SK-N-SH (cell line): Measurements from ENCODE around the gene PSMC5.
"Not testable (repeated sequence)": the region's sequence is repeated elsewhere in the genome, so short reads cannot be mapped to it uniquely, and the experiment has no call there.

ENCODE experiments used
- ELF1 ChIP-seq: IDR thresholded peaks from 2 replicates; pipeline ENCODE4 v1.4.0; 2012
- EZH2phosphoT487 ChIP-seq: fragments of 200-600 bp; sonication (generic); IDR thresholded peaks from 2 replicates; pipeline ENCODE4 v1.6.1; 2017; ENCODE audit warnings: low read depth, mixed run types, mild to moderate bottlenecking, antibody characterized with exemption, moderate library complexity, borderline replicate concordance
- FOXJ3 ChIP-seq: sonication (generic); formaldehyde crosslinking; IDR thresholded peaks from 2 replicates; pipeline ENCODE4 v1.5.1; 2020; ENCODE audit warnings: mild to moderate bottlenecking, missing genetic modification reagents
- FOXM1 ChIP-seq: IDR thresholded peaks from 2 replicates; pipeline ENCODE4 v1.4.0; 2012; ENCODE audit warnings: low read depth, mild to moderate bottlenecking
- JUND ChIP-seq: IDR thresholded peaks from 2 replicates; pipeline ENCODE4 v1.4.0; 2012
- POLR2AphosphoS5 ChIP-seq: IDR thresholded peaks from 2 replicates; pipeline ENCODE4 v1.6.1; 2012; ENCODE audit warnings: low read depth, low read length
- RCOR1 ChIP-seq: fragments of 150-350 bp; IDR thresholded peaks from 2 replicates; pipeline ENCODE4 v1.6.1; 2017; ENCODE audit warnings: antibody characterized with exemption, low read length
- RFX5 ChIP-seq: IDR thresholded peaks from 2 replicates; pipeline ENCODE4 v1.6.1; 2012; ENCODE audit warnings: mild to moderate bottlenecking, improper control_type of control experiment, low read length
- YY1 ChIP-seq: IDR thresholded peaks from 2 replicates; pipeline ENCODE4 v1.4.0; 2012; ENCODE audit warnings: low read depth, mild to moderate bottlenecking
- TF ChIP-seq, protein P1 (sequence below): fragments of 200-600 bp; sonication (generic); IDR thresholded peaks from 2 replicates; pipeline ENCODE4 v1.6.1; 2017; ENCODE audit warnings: antibody characterized with exemption, mild to moderate bottlenecking, moderate library complexity
- TF ChIP-seq, protein P2 (sequence below): fragments of 150-350 bp; IDR thresholded peaks from 2 replicates; pipeline ENCODE4 v1.6.1; 2017; ENCODE audit warnings: antibody characterized with exemption, low read length, low read depth, borderline replicate concordance
- TF ChIP-seq, protein P3 (sequence below): fragments of 150-350 bp; IDR thresholded peaks from 2 replicates; pipeline ENCODE4 v1.6.1; 2016; ENCODE audit warnings: mild to moderate bottlenecking, low read depth, low read length
- TF ChIP-seq, protein P4 (sequence below): IDR thresholded peaks from 2 replicates; pipeline ENCODE4 v1.6.1; 2012; ENCODE audit warnings: mild to moderate bottlenecking, low read depth, low read length, moderate library complexity
- TF ChIP-seq, protein P5 (sequence below): IDR thresholded peaks from 2 replicates; pipeline ENCODE4 v1.4.0; 2012; ENCODE audit warnings: low read depth

DNA sequence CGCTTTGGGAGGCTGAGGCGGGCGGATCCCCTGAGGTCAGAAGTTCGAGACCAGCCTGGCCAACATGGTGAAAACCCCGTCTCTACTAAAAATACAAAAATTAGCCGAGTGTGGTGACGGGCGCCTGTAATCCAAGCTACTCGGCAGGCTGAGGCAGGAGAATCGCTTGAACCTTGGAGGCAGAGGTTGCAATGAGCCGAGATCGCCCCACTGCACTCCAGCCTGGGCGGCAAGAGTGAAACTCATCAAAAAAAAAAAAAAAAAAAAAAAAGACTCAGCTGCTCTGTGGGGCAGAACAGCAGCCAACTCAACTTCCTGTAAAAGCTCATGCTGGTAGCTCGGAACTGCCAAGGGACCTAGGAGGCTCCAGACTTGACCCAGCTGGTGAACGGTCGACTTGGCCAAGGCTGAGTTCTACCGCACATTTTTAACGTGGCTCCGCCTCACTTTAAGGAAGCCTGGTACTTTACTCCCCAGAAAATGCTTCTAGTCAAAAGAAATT, 16.2 kb downstream of the PSMC5 start:
- TF ChIP-seq, protein P1, sequence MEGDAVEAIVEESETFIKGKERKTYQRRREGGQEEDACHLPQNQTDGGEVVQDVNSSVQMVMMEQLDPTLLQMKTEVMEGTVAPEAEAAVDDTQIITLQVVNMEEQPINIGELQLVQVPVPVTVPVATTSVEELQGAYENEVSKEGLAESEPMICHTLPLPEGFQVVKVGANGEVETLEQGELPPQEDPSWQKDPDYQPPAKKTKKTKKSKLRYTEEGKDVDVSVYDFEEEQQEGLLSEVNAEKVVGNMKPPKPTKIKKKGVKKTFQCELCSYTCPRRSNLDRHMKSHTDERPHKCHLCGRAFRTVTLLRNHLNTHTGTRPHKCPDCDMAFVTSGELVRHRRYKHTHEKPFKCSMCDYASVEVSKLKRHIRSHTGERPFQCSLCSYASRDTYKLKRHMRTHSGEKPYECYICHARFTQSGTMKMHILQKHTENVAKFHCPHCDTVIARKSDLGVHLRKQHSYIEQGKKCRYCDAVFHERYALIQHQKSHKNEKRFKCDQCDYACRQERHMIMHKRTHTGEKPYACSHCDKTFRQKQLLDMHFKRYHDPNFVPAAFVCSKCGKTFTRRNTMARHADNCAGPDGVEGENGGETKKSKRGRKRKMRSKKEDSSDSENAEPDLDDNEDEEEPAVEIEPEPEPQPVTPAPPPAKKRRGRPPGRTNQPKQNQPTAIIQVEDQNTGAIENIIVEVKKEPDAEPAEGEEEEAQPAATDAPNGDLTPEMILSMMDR: not testable (repeated sequence)
- TF ChIP-seq ELF1, FOXM1, EZH2phosphoT487, YY1, POLR2AphosphoS5, RCOR1, RFX5, JUND, FOXJ3: not testable (repeated sequence)
- TF ChIP-seq, protein P2, sequence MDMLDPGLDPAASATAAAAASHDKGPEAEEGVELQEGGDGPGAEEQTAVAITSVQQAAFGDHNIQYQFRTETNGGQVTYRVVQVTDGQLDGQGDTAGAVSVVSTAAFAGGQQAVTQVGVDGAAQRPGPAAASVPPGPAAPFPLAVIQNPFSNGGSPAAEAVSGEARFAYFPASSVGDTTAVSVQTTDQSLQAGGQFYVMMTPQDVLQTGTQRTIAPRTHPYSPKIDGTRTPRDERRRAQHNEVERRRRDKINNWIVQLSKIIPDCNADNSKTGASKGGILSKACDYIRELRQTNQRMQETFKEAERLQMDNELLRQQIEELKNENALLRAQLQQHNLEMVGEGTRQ: not testable (repeated sequence)
- TF ChIP-seq, protein P3, sequence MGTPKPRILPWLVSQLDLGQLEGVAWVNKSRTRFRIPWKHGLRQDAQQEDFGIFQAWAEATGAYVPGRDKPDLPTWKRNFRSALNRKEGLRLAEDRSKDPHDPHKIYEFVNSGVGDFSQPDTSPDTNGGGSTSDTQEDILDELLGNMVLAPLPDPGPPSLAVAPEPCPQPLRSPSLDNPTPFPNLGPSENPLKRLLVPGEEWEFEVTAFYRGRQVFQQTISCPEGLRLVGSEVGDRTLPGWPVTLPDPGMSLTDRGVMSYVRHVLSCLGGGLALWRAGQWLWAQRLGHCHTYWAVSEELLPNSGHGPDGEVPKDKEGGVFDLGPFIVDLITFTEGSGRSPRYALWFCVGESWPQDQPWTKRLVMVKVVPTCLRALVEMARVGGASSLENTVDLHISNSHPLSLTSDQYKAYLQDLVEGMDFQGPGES: not testable (repeated sequence)
- TF ChIP-seq, protein P4, sequence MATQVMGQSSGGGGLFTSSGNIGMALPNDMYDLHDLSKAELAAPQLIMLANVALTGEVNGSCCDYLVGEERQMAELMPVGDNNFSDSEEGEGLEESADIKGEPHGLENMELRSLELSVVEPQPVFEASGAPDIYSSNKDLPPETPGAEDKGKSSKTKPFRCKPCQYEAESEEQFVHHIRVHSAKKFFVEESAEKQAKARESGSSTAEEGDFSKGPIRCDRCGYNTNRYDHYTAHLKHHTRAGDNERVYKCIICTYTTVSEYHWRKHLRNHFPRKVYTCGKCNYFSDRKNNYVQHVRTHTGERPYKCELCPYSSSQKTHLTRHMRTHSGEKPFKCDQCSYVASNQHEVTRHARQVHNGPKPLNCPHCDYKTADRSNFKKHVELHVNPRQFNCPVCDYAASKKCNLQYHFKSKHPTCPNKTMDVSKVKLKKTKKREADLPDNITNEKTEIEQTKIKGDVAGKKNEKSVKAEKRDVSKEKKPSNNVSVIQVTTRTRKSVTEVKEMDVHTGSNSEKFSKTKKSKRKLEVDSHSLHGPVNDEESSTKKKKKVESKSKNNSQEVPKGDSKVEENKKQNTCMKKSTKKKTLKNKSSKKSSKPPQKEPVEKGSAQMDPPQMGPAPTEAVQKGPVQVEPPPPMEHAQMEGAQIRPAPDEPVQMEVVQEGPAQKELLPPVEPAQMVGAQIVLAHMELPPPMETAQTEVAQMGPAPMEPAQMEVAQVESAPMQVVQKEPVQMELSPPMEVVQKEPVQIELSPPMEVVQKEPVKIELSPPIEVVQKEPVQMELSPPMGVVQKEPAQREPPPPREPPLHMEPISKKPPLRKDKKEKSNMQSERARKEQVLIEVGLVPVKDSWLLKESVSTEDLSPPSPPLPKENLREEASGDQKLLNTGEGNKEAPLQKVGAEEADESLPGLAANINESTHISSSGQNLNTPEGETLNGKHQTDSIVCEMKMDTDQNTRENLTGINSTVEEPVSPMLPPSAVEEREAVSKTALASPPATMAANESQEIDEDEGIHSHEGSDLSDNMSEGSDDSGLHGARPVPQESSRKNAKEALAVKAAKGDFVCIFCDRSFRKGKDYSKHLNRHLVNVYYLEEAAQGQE: not testable (repeated sequence)
- TF ChIP-seq, protein P5, sequence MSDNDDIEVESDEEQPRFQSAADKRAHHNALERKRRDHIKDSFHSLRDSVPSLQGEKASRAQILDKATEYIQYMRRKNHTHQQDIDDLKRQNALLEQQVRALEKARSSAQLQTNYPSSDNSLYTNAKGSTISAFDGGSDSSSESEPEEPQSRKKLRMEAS: not testable (repeated sequence)
